RWPE1 (cell line): ENCODE measurements around the gene NLRC3.

Experiments used
- CTCF ChIA-PET: fragments of 350-600 bp; sonication (Branson Sonifier 250); formaldehyde crosslinking; extraction: SDS; loops from one replicate; lab custom pipeline; 2021; lab: Yijun Ruan, JAX
- POLR2A ChIA-PET: fragments of 400-600 bp; formaldehyde crosslinking; extraction: SDS; loops from one replicate; lab custom pipeline; 2020; ENCODE audit warnings: antibody characterized with exemption; ENCODE audit not compliant: low non-redundant PET; lab: Yijun Ruan, JAX
- DNase-seq: peaks from one replicate; pipeline ENCODE4 v3.0.0; 2012; ENCODE audit warnings: low spot score
- H3K27ac ChIP-seq: fragments of 450-650 bp; 2 replicates; pipeline ENCODE4 v1.5.1; 2017
- CTCF ChIP-seq: fragments of 450-650 bp; conservative IDR thresholded peaks from 2 replicates; pipeline ENCODE4 v1.5.1; 2017; ENCODE audit warnings: low read depth, mild to moderate bottlenecking

Gene NLRC3

GRCh38 chr16:3577302-3577752 lies at the start of gene NLRC3:
NLRC3 (minus strand) TSS chr16:3577403; CDS start chr16:3565036, 12,367 bp downstream.
- TF ChIP-seq CTCF = no peak
- no peak for DNase-seq
- POLR2A ChIA-PET = no interaction called here
- H3K27ac ChIP-seq = no peak within 1 kb of the TSS
- CTCF ChIA-PET = no interaction called here

GRCh38 chr16:3625911-3626732 lies 48.9 kb upstream of the NLRC3 start:
- POLR2A ChIA-PET = no interaction called here
- no peak overlapping the region for H3K27ac ChIP-seq

GRCh38 chr16:3625331-3625730 lies 48.1 kb upstream of the NLRC3 start:
- ChIA-PET POLR2A (no interaction called here), CTCF (no interaction called here)
- no peak overlapping the region for H3K27ac ChIP-seq
- DNase-seq = no peak
- no peak for TF ChIP-seq CTCF

More at GRCh38 chr16:3625911-3626732, 48.9 kb upstream of the NLRC3 start:
- DNase-seq = no peak
- TF ChIP-seq CTCF = no peak
- CTCF ChIA-PET = interaction anchor here (0.6 to 1.2 kb wide), 4 partner anchors 15 to 80 kb away, joined by 3 to 5 read pairs (median 4); partner anchors contain the start of gene DNASE1

GRCh38 chr16:3623642-3624041 lies 46.4 kb upstream of the NLRC3 start:
- H3K27ac ChIP-seq = no peak overlapping the region
- ChIA-PET POLR2A (no interaction called here), CTCF (interaction anchor here (0.5 kb wide), 1 partner anchor 529 kb away, joined by 3 read pairs; no protein-coding TSS in a partner anchor)
- TF ChIP-seq CTCF = no peak
- DNase-seq = no peak

GRCh38 chr16:3618769-3619141 lies 41.6 kb upstream of the NLRC3 start:
- H3K27ac ChIP-seq = peak overlapping the region; percentile 65
- no peak for TF ChIP-seq CTCF
- peak; percentile 26 for DNase-seq
- ChIA-PET POLR2A (interaction anchor here (0.6 kb wide), 1 partner anchor 33 kb away, joined by 3 read pairs; no protein-coding TSS in a partner anchor), CTCF (interaction anchor here (0.6 kb wide), 1 partner anchor 1013 kb away, joined by 3 read pairs; no protein-coding TSS in a partner anchor)

- CTCF ChIA-PET = interaction anchor here (0.6 kb wide), 1 partner anchor 18 kb away, joined by 4 read pairs; no protein-coding TSS in a partner anchor
- DNase-seq = no peak
- TF ChIP-seq CTCF = no peak
- peak overlapping the region; percentile 79 for H3K27ac ChIP-seq
- POLR2A ChIA-PET = no interaction called here
These were observed 35.6 kb upstream of the NLRC3 start for GRCh38 chr16:3612510-3613466.
